Glutamatergic neuron (in vitro differentiated cells): ENCODE results near the gene FMNL3. TPM values are rescaled to one million over a fixed set of nuclear protein-coding genes. Genes with fewer than 3 reads are reported as not detected.

ENCODE experiments used
- DNase-seq: peaks from one replicate; pipeline ENCODE4 v3.0.0; 2022
- H3K27ac Mint-ChIP-seq: one replicate; pipeline ENCODE4 v1.8.0; 2020; ENCODE audit warnings: mild to moderate bottlenecking, mixed read lengths, inconsistent platforms; ENCODE audit not compliant: unreplicated experiment
- H3K27me3 Mint-ChIP-seq: one replicate; pipeline ENCODE4 v1.8.0; 2020; ENCODE audit warnings: mild to moderate bottlenecking, moderate library complexity, mixed read lengths, inconsistent platforms; ENCODE audit not compliant: unreplicated experiment
- H3K36me3 Mint-ChIP-seq: one replicate; pipeline ENCODE4 v1.8.0; 2020; ENCODE audit warnings: mild to moderate bottlenecking, mixed read lengths, inconsistent platforms; ENCODE audit not compliant: unreplicated experiment
- H3K4me1 Mint-ChIP-seq: one replicate; pipeline ENCODE4 v1.8.0; 2020; ENCODE audit warnings: mild to moderate bottlenecking, low read depth, mixed read lengths, inconsistent platforms; ENCODE audit not compliant: unreplicated experiment
- H3K4me3 Mint-ChIP-seq: one replicate; pipeline ENCODE4 v1.8.0; 2020; ENCODE audit warnings: mild to moderate bottlenecking, mixed read lengths, inconsistent platforms; ENCODE audit not compliant: unreplicated experiment
- H3K9me3 Mint-ChIP-seq: one replicate; pipeline ENCODE4 v1.8.0; 2020; ENCODE audit warnings: mild to moderate bottlenecking, moderate library complexity, mixed read lengths, inconsistent platforms; ENCODE audit not compliant: unreplicated experiment
- CTCF ChIP-seq: fragments of 200-600 bp; sonication (generic); IDR thresholded peaks from one replicate; pipeline ENCODE4 v1.5.0; 2021; ENCODE audit not compliant: partially characterized antibody, unreplicated experiment
- total RNA-seq: library from RNA; stranded (reverse); fragmentation: NEBNext Ultra II Directional; extraction: Animal tissue kit (Norgen Biotek cat#: 25700); gene quantifications from one replicate; pipeline ENCODE4 v1.2.1, GENCODE V29; 2021; ENCODE audit not compliant: unreplicated experiment

Gene FMNL3
- total RNA-seq, 1 donor from 2014 or later, result 13.7 TPM

- H3K27me3 Mint-ChIP-seq, result peaks cover 8% of the 10 kb centered on the region
- TF ChIP-seq CTCF, result no peak
- no peaks in the 10 kb centered on the region for H3K36me3 Mint-ChIP-seq
- peaks cover 10% of the 10 kb centered on the region for H3K4me1 Mint-ChIP-seq
- DNase-seq, result no peak
- no peak overlapping the region for H3K4me3 Mint-ChIP-seq
- peaks cover 8% of the 10 kb centered on the region for H3K9me3 Mint-ChIP-seq
- no peak overlapping the region for H3K27ac Mint-ChIP-seq
These were observed 72.2 kb downstream of the FMNL3 start for GRCh38 chr12:49635036-49635435.

- H3K9me3 Mint-ChIP-seq, result peaks cover 8% of the 10 kb centered on the region
These were observed 73.4 kb downstream of the FMNL3 start for GRCh38 chr12:49633703-49634345.

GRCh38 chr12:49632986-49633702 is 74.1 kb downstream of the FMNL3 start:
- peaks cover 6% of the 10 kb centered on the region for H3K4me1 Mint-ChIP-seq
- H3K4me3 Mint-ChIP-seq, result no peak overlapping the region
- no peak for DNase-seq
- H3K27ac Mint-ChIP-seq, result no peak overlapping the region
- no peaks in the 10 kb centered on the region for H3K36me3 Mint-ChIP-seq
- TF ChIP-seq CTCF, result no peak
- H3K9me3 Mint-ChIP-seq, result peaks cover 8% of the 10 kb centered on the region
- H3K27me3 Mint-ChIP-seq, result peaks cover 8% of the 10 kb centered on the region

More at GRCh38 chr12:49633703-49634345, 73.4 kb downstream of the FMNL3 start:
- Mint-ChIP-seq H3K4me1 (peaks cover 6% of the 10 kb centered on the region), H3K27me3 (peaks cover 8% of the 10 kb centered on the region), H3K36me3 (no peaks in the 10 kb centered on the region), H3K27ac (peak overlapping the region; percentile 28), H3K4me3 (no peak overlapping the region)
- DNase-seq, result no peak
- no peak for TF ChIP-seq CTCF

- peaks cover 8% of the 10 kb centered on the region for H3K27me3 Mint-ChIP-seq
- H3K36me3 Mint-ChIP-seq, result no peaks in the 10 kb centered on the region
- H3K4me3 Mint-ChIP-seq, result no peak overlapping the region
These were observed 74.8 kb downstream of the FMNL3 start for GRCh38 chr12:49632401-49632800.

More at GRCh38 chr12:49632401-49632800, 74.8 kb downstream of the FMNL3 start:
- no peak for DNase-seq
- H3K4me1 Mint-ChIP-seq, result peaks cover 4% of the 10 kb centered on the region
- TF ChIP-seq CTCF, result no peak
- H3K27ac Mint-ChIP-seq, result no peak overlapping the region
- H3K9me3 Mint-ChIP-seq, result peaks cover 8% of the 10 kb centered on the region
